Mononuclear cell (primary cell): Measurements from ENCODE around the gene RGS17. TPM values are rescaled to one million over a fixed set of nuclear protein-coding genes. Genes with fewer than 3 reads are reported as not detected.
"Not testable (repeated sequence)": the region's sequence is repeated elsewhere in the genome, so short reads cannot be mapped to it uniquely, and the experiment has no call there.

Experiments
- H3K27me3 ChIP-seq: 2 replicates; pipeline ENCODE4 v1.6.0; 2011; ENCODE audit warnings: low read length, control low read depth; ENCODE audit not compliant: insufficient read depth
- H3K4me1 ChIP-seq: 2 replicates; pipeline ENCODE4 v1.5.1; 2011; ENCODE audit warnings: mild to moderate bottlenecking, low read length, control low read depth; ENCODE audit not compliant: insufficient read depth
- H3K4me3 ChIP-seq: 2 replicates; pipeline ENCODE4 v1.5.1; 2011; ENCODE audit warnings: mild to moderate bottlenecking, low read length, moderate library complexity
- H3K9me3 ChIP-seq: 2 replicates; pipeline ENCODE4 v1.5.1; 2011; ENCODE audit warnings: low read depth, mild to moderate bottlenecking, control low read depth, low read length
- total RNA-seq: library from RNA; depleted of rRNA; stranded (reverse); fragments of >200 nt; gene quantifications from one replicate; pipeline ENCODE4 v1.2.3, GENCODE V29; 2012

RGS17 gene
- total RNA-seq, 1 donor = not detected

DNA sequence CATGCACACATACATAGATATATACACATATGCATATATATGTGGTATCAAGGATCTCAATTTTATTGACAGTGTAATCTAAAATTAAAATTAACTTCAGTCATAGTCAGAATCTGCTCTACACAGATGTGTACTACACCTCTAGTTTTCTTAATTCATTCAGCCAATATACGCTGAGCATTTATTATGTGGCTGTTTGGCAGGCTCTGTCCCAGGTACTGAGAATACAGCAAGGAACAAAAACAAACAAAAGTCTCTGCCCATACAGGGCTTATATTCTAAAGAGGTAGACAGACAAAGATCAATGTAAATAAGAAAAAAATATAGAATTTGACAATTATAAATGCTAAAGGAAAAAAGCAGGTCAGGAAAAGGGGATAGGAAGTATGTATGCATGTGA lies 7.8 kb upstream of the RGS17 start:
- Histone ChIP-seq H3K27me3 (no peaks in the 10 kb centered on the region), H3K4me1 (no peaks in the 10 kb centered on the region), H3K4me3 (no peak overlapping the region), H3K9me3 (no peaks in the 10 kb centered on the region)

DNA sequence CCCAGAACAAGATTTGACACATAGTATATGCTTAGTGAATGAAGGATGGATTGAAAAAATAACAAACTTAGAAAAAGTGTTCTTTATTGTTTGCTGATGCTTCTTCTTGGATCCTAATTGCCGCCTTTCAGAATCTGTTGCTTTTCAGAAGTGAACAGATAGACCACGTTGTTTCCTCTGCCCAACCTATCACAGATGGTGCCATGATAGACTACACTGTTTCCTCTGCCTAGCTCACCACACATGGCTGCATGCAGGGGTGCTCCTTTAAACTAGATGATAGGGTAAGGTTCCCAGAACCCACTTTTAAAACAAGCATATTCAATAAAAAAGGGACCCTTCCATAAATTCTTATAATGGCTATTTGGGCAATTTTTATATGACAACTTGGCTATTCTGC lies 4.6 kb upstream of the RGS17 start:
- peaks cover 12% of the 10 kb centered on the region for H3K27me3 ChIP-seq
- no peak overlapping the region for H3K4me3 ChIP-seq
- H3K4me1 ChIP-seq = peaks cover 3% of the 10 kb centered on the region
- H3K9me3 ChIP-seq = no peaks in the 10 kb centered on the region

DNA sequence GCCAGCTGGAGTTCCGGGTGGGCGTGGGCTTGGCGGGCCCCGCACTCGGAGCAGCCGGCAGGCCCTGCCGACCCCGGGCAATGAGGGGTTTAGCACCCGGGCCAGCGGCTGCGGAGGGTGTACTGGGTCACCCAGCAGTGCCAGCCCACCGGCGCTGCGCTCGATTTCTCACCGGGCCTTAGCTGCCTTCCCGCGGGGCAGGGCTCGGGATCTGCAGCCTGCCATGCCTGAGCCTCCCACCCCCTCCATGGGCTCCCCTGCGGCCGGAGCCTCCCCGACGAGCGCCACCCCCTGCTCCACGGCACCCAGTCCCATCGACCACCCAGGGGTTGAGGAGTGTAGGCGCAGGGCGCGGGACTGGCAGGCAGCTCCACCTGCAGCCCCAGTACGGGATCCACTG lies 2.6 kb upstream of the RGS17 start:
- H3K9me3 ChIP-seq, H3K4me3 ChIP-seq: not testable (repeated sequence)
- H3K4me1 ChIP-seq = peaks cover 17% of the 10 kb centered on the region
- H3K27me3 ChIP-seq = peaks cover 32% of the 10 kb centered on the region

DNA sequence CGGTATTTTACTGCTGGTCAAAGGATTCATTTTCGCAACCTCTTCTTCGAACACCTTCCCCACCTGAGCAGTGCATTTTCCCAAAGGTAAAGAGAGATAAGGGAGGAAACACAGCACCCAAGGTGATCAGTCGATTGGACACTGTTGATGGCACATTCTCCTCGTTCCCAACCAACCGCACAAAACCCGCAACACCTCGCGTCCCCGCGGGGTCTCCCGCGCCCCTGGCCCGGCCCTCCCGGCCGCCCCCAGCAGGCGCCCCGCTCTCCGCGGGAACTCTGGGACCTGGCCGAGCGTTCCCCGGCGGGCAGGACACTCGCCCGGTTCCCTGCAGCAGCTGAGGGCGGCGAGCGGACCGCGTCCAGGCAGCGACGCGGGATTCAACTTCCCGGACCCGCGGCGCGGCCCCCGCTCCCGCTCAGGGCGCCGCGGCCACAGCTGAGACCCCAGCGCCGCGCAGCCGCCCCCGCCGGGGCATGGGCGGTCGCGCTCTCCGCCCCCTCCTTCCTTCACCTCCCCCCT lies 506 bp downstream of the RGS17 start:
- Histone ChIP-seq H3K4me1 (peaks cover 17% of the 10 kb centered on the region), H3K27me3 (peaks cover 61% of the 10 kb centered on the region), H3K9me3 (no peaks in the 10 kb centered on the region), H3K4me3 (peak overlapping the region; percentile 27)

DNA sequence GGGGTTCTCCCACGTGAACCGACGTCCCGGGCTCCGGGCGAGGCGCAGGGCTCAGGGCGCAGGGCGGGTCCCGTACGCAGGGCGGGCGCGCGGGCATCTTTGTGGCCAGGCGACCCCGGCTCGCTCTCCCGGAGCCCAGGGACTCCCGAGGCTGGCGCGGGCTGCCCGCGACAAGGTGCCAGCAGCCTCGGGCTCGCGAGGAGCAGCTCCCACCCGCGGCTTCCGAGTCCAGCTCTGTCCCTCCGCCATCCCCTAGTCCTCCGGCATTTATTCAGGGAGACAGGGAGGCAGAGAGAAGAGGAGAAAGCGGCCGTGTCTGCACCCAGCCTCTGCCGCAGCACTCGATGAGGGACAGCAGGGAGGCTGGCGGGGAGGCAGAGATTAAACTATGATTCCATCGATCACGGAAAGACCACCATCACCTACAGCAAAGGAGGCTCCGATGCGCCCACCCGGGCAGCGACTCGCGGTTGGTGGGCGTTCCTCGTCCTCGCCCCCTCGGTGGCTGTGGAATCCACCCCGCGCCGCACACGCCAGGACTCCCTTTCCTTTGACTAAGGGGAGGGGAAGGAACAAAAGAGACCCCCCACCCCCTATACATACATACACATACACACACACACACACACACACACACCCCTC lies 1.1 kb downstream of the RGS17 start:
- Histone ChIP-seq H3K27me3 (peaks cover 61% of the 10 kb centered on the region), H3K4me1 (peaks cover 17% of the 10 kb centered on the region), H3K4me3 (no peak overlapping the region), H3K9me3 (no peaks in the 10 kb centered on the region)

DNA sequence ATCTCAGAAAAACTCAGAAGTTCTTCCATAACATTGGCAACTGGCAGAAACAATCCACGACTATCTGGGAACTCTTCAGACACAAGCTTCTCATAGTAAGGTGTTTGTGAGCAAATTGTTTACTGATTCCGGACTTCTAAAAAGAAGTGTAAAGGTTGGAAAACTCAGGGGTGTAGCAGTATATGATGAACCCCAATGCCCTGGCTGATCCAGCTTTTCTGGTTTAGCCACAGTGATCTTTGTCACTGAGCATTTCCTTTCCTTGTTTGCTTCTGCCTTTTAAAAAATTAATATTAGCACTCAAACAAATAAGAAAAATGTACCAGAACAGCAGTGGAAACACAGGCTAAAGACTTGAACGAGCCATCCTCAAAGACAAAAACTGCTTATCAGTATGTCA lies 4.9 kb downstream of the RGS17 start:
- Histone ChIP-seq H3K4me1 (peaks cover 17% of the 10 kb centered on the region), H3K27me3 (peaks cover 49% of the 10 kb centered on the region), H3K4me3 (no peak overlapping the region), H3K9me3 (no peaks in the 10 kb centered on the region)

DNA sequence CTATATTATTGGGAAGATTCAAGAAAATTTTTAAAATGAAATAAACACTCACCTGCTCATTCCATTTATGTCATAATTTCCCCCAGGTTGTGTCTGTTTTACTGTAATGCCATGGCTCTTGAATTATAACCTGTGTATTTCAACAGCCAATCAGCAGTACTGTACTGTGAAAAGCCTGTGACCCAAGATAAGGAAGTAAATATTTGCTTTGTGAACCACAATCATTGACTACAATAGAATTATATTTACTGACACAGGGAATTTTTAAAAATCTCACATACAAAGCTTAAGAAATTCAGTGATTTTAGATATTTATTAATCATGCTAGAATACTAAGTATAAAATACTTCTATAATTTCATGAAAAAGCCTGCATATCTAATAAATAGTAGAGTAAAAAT lies 6.0 kb downstream of the RGS17 start:
- Histone ChIP-seq H3K27me3 (peaks cover 43% of the 10 kb centered on the region), H3K4me3 (no peak overlapping the region), H3K9me3 (no peaks in the 10 kb centered on the region), H3K4me1 (peaks cover 7% of the 10 kb centered on the region)

DNA sequence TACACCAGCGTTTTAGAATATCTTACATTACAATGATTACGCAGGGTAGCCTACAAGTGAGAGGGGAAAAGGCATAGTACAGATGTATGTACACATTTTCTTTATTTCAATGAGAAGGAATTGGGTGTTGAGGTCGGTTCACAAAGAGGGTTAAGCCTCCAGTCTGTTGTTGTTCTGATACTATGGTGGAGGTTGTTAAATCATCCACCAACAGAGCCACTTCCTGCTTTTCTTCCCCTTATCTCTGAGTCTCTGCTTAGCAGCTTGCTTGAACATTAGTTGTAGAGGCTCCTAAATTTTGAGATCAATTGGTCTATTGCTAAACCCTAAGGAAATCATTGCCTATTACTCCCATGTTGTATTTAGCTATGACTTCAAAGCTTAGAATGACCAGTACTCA lies 7.3 kb downstream of the RGS17 start:
- no peaks in the 10 kb centered on the region for H3K4me1 ChIP-seq
- H3K4me3 ChIP-seq = no peak overlapping the region
- peaks cover 30% of the 10 kb centered on the region for H3K27me3 ChIP-seq
- no peaks in the 10 kb centered on the region for H3K9me3 ChIP-seq

DNA sequence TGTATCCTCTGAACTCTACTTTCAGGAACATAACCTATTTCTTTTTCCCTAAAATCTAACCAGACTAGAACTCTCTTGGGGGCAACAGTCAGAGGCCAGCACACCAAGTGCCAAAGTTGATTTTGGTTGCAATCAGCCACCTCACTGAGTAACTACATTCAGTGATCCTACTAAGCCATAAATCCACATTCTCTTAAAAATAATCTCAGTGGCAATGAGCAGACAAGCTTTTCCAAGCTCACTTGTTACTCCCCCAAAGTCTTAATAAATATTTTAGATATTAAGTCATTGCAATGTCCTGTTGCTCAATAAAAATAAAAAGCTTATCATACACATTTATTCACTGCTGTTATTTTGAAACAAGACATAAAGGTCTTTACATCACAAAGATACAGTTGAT lies 9.8 kb downstream of the RGS17 start:
- Histone ChIP-seq H3K4me1 (no peaks in the 10 kb centered on the region), H3K4me3 (no peak overlapping the region), H3K9me3 (no peaks in the 10 kb centered on the region), H3K27me3 (peaks cover 5% of the 10 kb centered on the region)

DNA sequence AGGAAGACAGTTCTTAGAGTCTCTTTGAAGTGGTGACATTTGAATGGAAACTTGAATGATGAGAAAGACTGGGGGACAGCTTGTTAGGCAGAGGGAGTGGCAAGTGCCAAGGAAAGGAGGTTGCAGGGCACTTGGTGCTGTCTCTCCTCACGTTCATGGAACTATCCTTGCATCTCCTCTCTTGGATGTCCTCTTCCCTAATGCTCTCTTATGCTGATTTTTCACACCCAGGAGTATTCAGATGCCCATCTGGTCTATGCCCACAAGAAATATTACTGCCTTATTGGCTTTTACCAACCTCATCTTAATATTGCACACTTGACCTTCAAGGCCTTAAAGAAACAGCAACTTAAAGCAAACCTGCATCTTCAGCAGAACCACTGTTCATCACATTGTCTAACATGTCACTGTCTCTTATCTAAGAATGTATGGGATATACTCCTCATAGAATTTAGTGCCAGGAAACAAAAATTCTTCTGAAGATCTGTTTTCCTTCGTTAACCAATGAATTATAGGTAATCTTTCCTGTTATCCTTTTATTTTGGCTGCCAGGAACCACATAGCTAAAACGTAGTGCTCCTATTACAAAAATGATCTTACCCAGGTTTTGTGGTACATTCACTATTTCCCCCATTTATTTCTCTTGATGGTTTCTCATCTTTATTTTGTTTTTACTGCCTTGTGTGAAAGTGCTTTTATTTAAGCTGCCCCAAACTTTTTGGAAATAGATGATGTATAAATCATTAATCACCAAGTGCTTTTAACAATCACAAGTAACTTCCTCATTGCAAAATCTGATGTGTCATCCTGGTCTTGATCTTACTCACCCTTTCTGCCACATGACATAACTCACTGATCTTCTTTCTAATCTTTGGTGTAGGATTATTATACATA lies 12.8 kb downstream of the RGS17 start:
- no peak overlapping the region for H3K4me3 ChIP-seq
- no peaks in the 10 kb centered on the region for H3K9me3 ChIP-seq
- H3K27me3 ChIP-seq = no peaks in the 10 kb centered on the region
- no peaks in the 10 kb centered on the region for H3K4me1 ChIP-seq

DNA sequence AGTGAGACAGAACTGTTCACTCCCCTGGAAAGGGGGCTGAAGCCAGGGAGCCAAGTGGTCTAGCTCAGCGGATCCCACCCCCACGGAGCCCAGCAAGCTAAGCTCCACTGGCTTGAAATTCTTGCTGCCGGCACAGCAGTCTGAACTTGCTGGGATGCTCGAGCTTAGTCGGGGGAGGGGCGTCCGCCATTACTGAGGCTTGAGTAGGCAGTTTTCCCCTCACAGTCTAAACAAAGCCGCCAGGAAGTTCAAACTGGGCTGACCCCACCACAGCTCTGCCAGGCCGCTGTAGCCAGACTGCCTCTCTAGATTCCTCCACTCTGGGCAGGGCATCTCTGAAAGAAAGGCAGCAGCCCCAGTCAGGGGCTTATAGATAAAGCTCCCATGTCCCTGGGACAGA lies 20.0 kb downstream of the RGS17 start:
- not testable (repeated sequence) for H3K4me1 ChIP-seq, H3K4me3 ChIP-seq, H3K27me3 ChIP-seq, H3K9me3 ChIP-seq

DNA sequence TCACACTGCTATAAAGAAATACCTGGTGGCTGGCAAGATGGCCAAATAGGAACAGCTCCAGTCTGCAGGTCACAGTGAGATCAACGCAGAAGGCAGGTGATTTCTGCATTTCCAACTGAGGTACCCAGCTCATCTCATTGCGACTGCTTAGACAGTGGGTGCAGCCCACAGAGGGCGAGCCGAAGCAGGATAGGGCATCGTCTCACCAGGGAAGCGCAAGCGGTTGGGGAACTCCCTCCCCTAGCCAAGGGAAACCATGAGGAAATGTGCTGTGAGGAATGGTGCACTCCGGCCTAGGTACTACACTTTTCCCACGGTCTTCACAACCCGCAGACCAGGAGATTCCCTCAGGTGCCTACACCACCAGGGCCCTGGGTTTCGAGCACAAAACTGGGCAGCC lies 20.5 kb downstream of the RGS17 start:
- H3K27me3 ChIP-seq, H3K4me3 ChIP-seq, H3K4me1 ChIP-seq, H3K9me3 ChIP-seq: not testable (repeated sequence)

DNA sequence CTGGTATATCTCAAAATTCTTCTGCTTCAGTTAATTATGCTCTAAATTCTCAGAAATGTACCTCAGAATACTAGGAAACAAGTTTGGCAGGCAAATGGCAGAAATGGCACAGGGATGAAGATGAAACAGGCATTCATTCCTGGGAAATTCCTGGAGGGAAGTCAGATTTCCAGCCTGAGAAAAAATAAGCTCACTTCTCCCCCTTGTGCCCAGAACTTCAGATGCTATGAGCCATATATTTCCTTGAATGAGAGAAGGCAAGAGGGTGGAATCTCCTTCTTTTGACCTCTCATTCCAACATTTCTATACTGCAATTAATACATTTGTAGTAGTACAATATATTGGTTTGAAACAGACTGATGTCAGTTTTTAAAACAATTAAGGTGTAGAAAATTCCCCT lies 22.8 kb downstream of the RGS17 start:
- no peaks in the 10 kb centered on the region for H3K27me3 ChIP-seq
- H3K9me3 ChIP-seq = no peaks in the 10 kb centered on the region
- H3K4me1 ChIP-seq = no peaks in the 10 kb centered on the region
- no peak overlapping the region for H3K4me3 ChIP-seq

DNA sequence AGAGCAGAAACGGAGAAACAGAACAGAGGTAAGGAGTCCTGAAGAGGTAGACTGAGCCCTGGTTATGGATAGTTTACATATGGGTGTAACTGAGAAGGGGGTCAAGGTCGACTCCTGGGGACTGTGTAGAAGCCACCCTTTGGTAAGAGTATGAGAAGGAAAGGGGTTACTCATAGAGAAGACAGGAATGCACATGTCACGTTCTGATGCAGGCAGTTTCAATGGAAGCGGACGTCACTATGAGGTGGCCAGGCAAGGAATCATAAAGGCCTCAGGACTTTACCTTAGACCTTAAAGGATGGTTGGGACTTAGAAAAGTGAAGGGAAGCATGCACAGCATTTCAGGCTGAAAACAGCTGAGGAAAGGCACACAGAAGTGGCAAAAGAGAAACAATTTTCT lies 25.1 kb downstream of the RGS17 start:
- no peaks in the 10 kb centered on the region for H3K9me3 ChIP-seq
- H3K27me3 ChIP-seq = no peaks in the 10 kb centered on the region
- H3K4me3 ChIP-seq = no peak overlapping the region
- no peaks in the 10 kb centered on the region for H3K4me1 ChIP-seq

DNA sequence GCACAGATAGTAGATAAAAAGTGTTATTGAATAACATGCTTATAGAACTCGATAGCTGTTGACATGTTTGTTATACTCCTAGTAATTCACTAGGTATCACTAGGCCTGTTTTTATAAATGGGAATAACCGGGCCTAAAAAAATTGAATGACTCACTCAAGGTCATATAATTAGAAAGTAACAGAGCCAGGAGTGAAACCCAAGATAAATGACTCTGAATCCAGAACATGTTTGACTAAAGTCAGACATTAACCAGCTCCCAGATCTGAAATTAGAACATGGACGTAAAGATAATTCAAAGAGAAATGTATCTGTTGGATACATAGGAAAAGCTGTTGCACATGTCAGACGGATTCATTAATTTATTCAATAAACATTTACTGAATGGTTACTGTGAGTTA lies 26.9 kb downstream of the RGS17 start:
- no peaks in the 10 kb centered on the region for H3K4me1 ChIP-seq
- H3K9me3 ChIP-seq = no peaks in the 10 kb centered on the region
- no peaks in the 10 kb centered on the region for H3K27me3 ChIP-seq
- H3K4me3 ChIP-seq = no peak overlapping the region

DNA sequence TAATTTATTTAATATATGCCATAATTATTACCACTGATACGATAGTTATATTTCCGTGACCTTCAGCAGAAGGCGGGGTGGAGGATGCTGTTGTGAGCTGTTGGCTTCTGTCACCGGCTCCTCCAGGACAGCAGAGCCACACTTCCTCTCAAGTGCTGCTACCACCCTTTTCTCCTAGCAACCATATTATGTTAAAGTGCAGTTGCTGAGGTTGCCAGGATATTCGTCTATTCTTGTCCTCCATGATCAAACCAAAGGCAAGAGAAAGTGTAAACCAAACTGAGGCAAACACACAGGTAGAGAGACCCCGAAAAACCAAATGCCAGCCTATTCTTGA lies 27.8 kb downstream of the RGS17 start:
- Histone ChIP-seq H3K27me3 (no peaks in the 10 kb centered on the region), H3K4me1 (no peaks in the 10 kb centered on the region), H3K4me3 (no peak overlapping the region), H3K9me3 (no peaks in the 10 kb centered on the region)
